ENCODE measurements around the gene CLDN8.

DNA sequence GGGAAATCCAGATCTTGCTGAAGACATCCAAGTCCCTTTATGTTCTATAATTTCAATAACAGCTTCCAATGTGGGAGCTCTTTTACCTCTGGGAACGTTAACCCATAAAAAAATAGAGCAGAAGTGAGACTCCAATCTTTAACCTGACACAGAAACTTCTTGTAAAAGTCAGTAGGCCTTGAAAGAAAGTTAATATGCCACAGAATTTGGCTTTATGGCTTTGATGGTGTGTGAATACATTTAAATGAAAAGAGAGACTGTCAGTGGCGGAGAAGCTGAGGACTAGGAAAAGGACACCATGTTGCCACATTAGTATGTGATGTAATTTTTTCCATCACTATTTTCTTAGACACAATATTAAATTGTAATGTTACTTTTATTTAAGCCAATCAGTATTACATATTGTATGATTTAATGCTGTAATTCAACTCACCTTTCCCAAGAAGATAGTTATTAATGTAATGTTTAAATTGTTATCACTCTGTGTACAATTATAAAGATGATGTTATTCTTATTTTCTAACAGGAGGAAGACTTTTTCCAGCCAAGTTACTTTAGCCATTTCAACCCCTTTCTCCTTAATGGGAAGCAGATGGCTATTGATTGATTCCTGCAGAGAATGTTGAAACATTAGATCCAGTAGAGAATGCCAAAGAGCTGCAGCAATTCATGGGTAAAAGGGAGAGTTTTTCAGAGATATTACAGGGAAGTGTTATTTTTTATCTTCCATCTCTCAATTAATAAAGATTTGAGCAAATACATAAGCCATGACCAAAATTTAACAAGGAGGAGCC lies 17.5 kb upstream of the CLDN8 start:
- TF ChIP-seq CTCF (IDR thresholded peaks at IDR 0.05; ENCODE audit: low read depth, low read length) (no peak), EZH2phosphoT487 (IDR thresholded peaks at IDR 0.05; ENCODE audit: low read depth) (no peak)

Data from OCI-LY3 (cell line).